ENCODE results near the gene SAMMSON. TPM values are rescaled to one million over a fixed set of nuclear protein-coding genes. Genes with fewer than 3 reads are reported as not detected.

The SAMMSON gene
- total and polyA plus RNA-seq, 2 donors (not counting 1 experiment from before 2014, with no cell fraction given): under 0.01 TPM; not detected in 1

DNA sequence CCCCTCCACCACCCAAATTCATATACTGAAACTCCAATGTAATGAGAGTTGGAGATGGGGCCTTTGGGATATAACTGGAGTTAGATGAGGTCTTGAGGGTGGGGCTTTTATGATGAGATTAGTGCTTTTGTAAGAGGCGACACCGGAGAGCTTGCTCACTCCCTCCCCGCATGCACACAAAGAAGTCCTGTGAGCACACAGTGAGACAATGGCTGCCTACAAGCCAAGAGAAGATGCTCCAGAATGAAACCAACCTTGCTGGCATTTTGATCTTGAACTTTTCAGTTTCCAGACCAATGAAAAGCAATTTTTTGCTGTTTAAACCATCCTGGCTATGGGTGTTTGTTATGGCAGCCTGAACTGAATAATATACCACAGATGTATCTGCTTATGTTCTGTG, 109.0 kb downstream of the SAMMSON start:
- no peak overlapping the region for H3K9ac ChIP-seq (ENCODE audit: insufficient read depth, low read length)
- DNase-seq (ENCODE audit: low read depth in 2 of 2): no peak
- no peaks in the 10 kb centered on the region for H4K20me1 ChIP-seq (ENCODE audit: control insufficient read depth, extremely low read depth, insufficient read depth, low read length)
- TF ChIP-seq CTCF (conservative IDR thresholded peaks at IDR 0.05 in 1 of 2, IDR thresholded peaks at IDR 0.05 in 1 of 2; ENCODE audit: low read depth in 1 of 2, low read length in 2 of 2) (no peak), EZH2 (IDR thresholded peaks at IDR 0.05; ENCODE audit: low read length, missing control alignments) (no peak)
- H3K4me2 ChIP-seq (ENCODE audit: extremely low read depth, insufficient read depth, low read length): no peak overlapping the region
- H3K27me3 ChIP-seq (ENCODE audit: control insufficient read depth, insufficient read depth, low read length): no peaks in the 10 kb centered on the region
- H3K36me3 ChIP-seq (ENCODE audit: control insufficient read depth, insufficient read depth, low read length): no peaks in the 10 kb centered on the region
- no peaks in the 10 kb centered on the region for H3K9me3 ChIP-seq (ENCODE audit: control insufficient read depth, insufficient read depth, low read depth, low read length)
- no peak overlapping the region for H2AFZ ChIP-seq (ENCODE audit: low read length)
- H3K79me2 ChIP-seq (ENCODE audit: control insufficient read depth, insufficient read depth, low read length): no peaks in the 10 kb centered on the region
- no peaks in the 10 kb centered on the region for H3K4me1 ChIP-seq (ENCODE audit: control insufficient read depth, extremely low read depth, insufficient read depth, low read length)
- no peak overlapping the region for H3K4me3 ChIP-seq (replicated peaks in 1 of 4; ENCODE audit: control extremely low read depth in 1 of 4, insufficient read depth in 1 of 4, low read depth in 3 of 4, low read length in 4 of 4)
- H3K27ac ChIP-seq (ENCODE audit: insufficient read depth, low read length): no peak overlapping the region

DNA sequence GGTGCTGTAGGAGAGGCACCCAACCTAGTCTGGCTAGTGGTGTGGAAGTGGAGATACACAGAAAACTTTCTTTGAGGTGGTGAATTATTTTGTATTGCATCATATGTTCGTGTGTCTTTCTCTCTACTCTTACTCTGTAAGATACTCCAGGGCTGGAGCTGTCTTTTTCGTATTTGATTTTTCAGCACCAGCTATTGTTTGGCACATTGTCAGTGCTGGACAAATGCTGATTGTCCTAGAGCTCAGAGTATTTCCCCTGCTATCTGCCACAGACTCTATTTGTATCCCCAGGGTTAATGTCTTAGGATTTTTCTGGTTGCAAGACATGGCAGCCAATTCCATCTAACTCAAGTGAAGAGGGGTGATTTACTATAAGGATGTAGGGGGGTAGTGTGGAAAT, 110.5 kb downstream of the SAMMSON start:
- no peak for DNase-seq (ENCODE audit: low read depth in 2 of 2)
- Histone ChIP-seq H3K27me3 (ENCODE audit: control insufficient read depth, insufficient read depth, low read length) (no peaks in the 10 kb centered on the region), H3K79me2 (ENCODE audit: control insufficient read depth, insufficient read depth, low read length) (no peaks in the 10 kb centered on the region), H3K4me2 (ENCODE audit: extremely low read depth, insufficient read depth, low read length) (no peak overlapping the region), H4K20me1 (ENCODE audit: control insufficient read depth, extremely low read depth, insufficient read depth, low read length) (no peaks in the 10 kb centered on the region), H3K4me3 (replicated peaks in 1 of 4; ENCODE audit: control extremely low read depth in 1 of 4, insufficient read depth in 1 of 4, low read depth in 3 of 4, low read length in 4 of 4) (no peak overlapping the region), H3K9ac (ENCODE audit: insufficient read depth, low read length) (no peak overlapping the region), H3K27ac (ENCODE audit: insufficient read depth, low read length) (no peak overlapping the region), H2AFZ (ENCODE audit: low read length) (no peak overlapping the region), H3K9me3 (ENCODE audit: control insufficient read depth, insufficient read depth, low read depth, low read length) (no peaks in the 10 kb centered on the region), H3K36me3 (ENCODE audit: control insufficient read depth, insufficient read depth, low read length) (no peaks in the 10 kb centered on the region), H3K4me1 (ENCODE audit: control insufficient read depth, extremely low read depth, insufficient read depth, low read length) (no peaks in the 10 kb centered on the region)
- TF ChIP-seq CTCF (conservative IDR thresholded peaks at IDR 0.05 in 1 of 2, IDR thresholded peaks at IDR 0.05 in 1 of 2; ENCODE audit: low read depth in 1 of 2, low read length in 2 of 2): no peak
- no peak for TF ChIP-seq EZH2 (IDR thresholded peaks at IDR 0.05; ENCODE audit: low read length, missing control alignments)

DNA sequence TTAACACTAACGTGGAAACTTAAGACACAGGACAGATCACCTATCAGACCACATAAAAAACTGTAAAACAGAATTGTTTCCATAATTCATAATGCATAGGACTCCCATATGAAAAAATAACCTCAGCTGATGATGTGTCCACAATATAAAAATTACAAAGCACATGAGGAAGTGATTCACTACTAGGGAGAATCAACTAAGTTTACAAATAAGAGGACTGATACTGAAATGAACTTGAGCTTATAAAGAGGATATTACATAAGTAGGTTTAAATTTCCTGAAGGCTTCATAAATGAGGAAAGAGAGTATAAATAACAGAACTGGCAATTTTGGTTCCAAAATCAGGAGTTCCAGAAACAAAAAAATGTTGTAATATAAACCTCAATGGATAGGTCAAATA, 111.9 kb downstream of the SAMMSON start:
- H3K4me2 ChIP-seq (ENCODE audit: extremely low read depth, insufficient read depth, low read length): no peak overlapping the region
- no peaks in the 10 kb centered on the region for H3K79me2 ChIP-seq (ENCODE audit: control insufficient read depth, insufficient read depth, low read length)
- H3K9ac ChIP-seq (ENCODE audit: insufficient read depth, low read length): no peak overlapping the region
- H2AFZ ChIP-seq (ENCODE audit: low read length): no peak overlapping the region
- H3K4me1 ChIP-seq (ENCODE audit: control insufficient read depth, extremely low read depth, insufficient read depth, low read length): no peaks in the 10 kb centered on the region
- no peaks in the 10 kb centered on the region for H3K27me3 ChIP-seq (ENCODE audit: control insufficient read depth, insufficient read depth, low read length)
- no peak overlapping the region for H3K27ac ChIP-seq (ENCODE audit: insufficient read depth, low read length)
- no peaks in the 10 kb centered on the region for H3K9me3 ChIP-seq (ENCODE audit: control insufficient read depth, insufficient read depth, low read depth, low read length)
- H4K20me1 ChIP-seq (ENCODE audit: control insufficient read depth, extremely low read depth, insufficient read depth, low read length): no peaks in the 10 kb centered on the region
- TF ChIP-seq EZH2 (IDR thresholded peaks at IDR 0.05; ENCODE audit: low read length, missing control alignments) (no peak), CTCF (conservative IDR thresholded peaks at IDR 0.05 in 1 of 2, IDR thresholded peaks at IDR 0.05 in 1 of 2; ENCODE audit: low read depth in 1 of 2, low read length in 2 of 2) (no peak)
- DNase-seq (ENCODE audit: low read depth in 2 of 2): no peak
- no peak overlapping the region for H3K4me3 ChIP-seq (replicated peaks in 1 of 4; ENCODE audit: control extremely low read depth in 1 of 4, insufficient read depth in 1 of 4, low read depth in 3 of 4, low read length in 4 of 4)
- H3K36me3 ChIP-seq (ENCODE audit: control insufficient read depth, insufficient read depth, low read length): no peaks in the 10 kb centered on the region

All from fibroblast of lung (primary cell).